Loucy (cell line): Measurements from ENCODE around the gene SPP1.

Experiments used
- CTCF ChIP-seq: fragments of 200-600 bp; sonication (generic); conservative IDR thresholded peaks from 2 replicates; pipeline ENCODE4 v1.5.1; 2014; ENCODE audit warnings: mild to moderate bottlenecking, antibody characterized with exemption, low read length
- EZH2phosphoT487 ChIP-seq: fragments of 200-600 bp; IDR thresholded peaks from 2 replicates; pipeline ENCODE4 v1.6.1; 2018; ENCODE audit warnings: antibody characterized with exemption, mild to moderate bottlenecking, moderate library complexity, borderline replicate concordance

- TF ChIP-seq EZH2phosphoT487 (no peak), CTCF (no peak)
Measured at GRCh38 chr4:88003261-88003660, 27.7 kb downstream of the SPP1 start.
